ENCODE results near the gene FNDC3B.
A peak's percentile ranks its signal among the peaks of the same experiment; 100 is the strongest.

The FNDC3B gene

DNA sequence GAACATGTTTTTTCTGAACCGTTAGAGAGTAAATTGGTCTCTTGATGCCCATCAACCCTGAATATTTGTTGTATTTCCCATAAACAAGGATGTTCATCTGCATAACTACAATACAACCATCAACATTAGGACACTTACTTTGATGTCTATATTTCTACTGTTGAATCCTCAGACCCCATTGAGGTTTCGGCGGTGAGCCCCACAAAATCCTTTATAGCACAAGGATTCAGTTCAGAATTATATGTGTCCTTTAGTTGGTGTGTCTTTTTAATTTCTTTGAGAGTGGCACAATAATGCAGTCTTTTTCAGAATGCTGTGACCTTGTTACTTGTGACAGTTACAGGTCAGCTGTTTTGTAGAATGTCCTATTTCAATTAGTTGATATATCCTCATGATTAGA lies 158.0 kb downstream of the FNDC3B start:
- TF ChIP-seq, protein P1, sequence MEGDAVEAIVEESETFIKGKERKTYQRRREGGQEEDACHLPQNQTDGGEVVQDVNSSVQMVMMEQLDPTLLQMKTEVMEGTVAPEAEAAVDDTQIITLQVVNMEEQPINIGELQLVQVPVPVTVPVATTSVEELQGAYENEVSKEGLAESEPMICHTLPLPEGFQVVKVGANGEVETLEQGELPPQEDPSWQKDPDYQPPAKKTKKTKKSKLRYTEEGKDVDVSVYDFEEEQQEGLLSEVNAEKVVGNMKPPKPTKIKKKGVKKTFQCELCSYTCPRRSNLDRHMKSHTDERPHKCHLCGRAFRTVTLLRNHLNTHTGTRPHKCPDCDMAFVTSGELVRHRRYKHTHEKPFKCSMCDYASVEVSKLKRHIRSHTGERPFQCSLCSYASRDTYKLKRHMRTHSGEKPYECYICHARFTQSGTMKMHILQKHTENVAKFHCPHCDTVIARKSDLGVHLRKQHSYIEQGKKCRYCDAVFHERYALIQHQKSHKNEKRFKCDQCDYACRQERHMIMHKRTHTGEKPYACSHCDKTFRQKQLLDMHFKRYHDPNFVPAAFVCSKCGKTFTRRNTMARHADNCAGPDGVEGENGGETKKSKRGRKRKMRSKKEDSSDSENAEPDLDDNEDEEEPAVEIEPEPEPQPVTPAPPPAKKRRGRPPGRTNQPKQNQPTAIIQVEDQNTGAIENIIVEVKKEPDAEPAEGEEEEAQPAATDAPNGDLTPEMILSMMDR (IDR thresholded peaks at IDR 0.05) = no peak
- no peaks in the 10 kb centered on the region for H3K27me3 ChIP-seq
- H3K36me3 ChIP-seq = no peaks in the 10 kb centered on the region
- no peak overlapping the region for H3K4me3 ChIP-seq (ENCODE audit: low read depth in 1 of 2, low read length in 1 of 2)
- no peaks in the 10 kb centered on the region for H3K9me3 ChIP-seq
- H3K4me1 ChIP-seq (ENCODE audit: control insufficient read depth in 1 of 2, insufficient read depth in 1 of 2, low read depth in 1 of 2, low read length in 1 of 2) = peaks cover 14 to 27% of the 10 kb centered on the region in 2 experiments
- no peak overlapping the region for H3K27ac ChIP-seq

DNA sequence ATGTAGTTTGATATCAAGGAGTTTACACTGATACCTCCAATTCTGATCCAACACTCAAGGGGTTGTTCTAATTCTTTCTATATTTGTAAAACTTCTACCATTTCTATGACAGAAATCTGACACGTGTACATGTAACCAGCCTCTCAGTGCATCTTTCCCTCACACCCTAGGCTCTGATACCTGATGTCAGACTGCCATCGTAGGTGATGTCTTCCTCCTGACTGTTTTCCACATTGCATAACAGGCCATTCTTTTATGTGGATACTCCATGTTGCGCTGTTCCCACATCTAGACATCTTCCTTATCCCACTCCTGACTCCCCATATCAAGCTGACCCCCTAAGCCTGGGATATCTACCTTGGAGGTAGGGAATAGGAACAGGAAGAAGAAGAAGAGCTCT lies 159.1 kb downstream of the FNDC3B start:
- H3K4me3 ChIP-seq (ENCODE audit: low read depth in 1 of 2, low read length in 1 of 2) = no peak overlapping the region
- H3K4me1 ChIP-seq (ENCODE audit: control insufficient read depth in 1 of 2, insufficient read depth in 1 of 2, low read depth in 1 of 2, low read length in 1 of 2) = peaks cover 22 to 34% of the 10 kb centered on the region in 2 experiments
- no peaks in the 10 kb centered on the region for H3K27me3 ChIP-seq
- TF ChIP-seq, protein P1 (IDR thresholded peaks at IDR 0.05) = no peak
- H3K27ac ChIP-seq = peak overlapping the region; percentile 23
- H3K9me3 ChIP-seq = no peaks in the 10 kb centered on the region
- no peaks in the 10 kb centered on the region for H3K36me3 ChIP-seq

DNA sequence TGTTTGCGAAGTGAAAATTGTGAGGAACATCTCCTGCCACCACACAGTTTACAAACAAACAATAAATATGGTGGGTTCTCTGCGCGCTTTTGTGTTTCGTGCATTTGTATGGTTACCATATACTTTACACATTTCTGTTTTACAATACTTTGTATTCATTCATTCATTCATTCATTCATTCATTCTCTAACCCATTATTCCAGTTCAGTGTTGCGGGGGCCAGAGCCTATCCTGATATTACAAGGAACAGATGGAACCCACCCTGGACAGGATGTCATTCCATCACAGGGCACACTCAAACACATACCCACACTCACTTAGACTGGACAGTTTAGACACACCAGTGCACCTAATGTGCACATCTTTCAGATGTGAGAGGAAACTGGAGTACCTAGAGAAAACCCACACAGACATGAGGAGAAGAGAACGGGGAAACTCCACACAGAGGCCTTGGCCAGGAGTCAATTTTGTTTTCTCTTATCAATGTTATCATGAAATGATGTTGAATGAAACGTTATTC lies 160.5 kb downstream of the FNDC3B start:
- H3K4me3 ChIP-seq (ENCODE audit: low read depth in 1 of 2, low read length in 1 of 2) = no peak overlapping the region
- H3K36me3 ChIP-seq = no peaks in the 10 kb centered on the region
- no peaks in the 10 kb centered on the region for H3K27me3 ChIP-seq
- TF ChIP-seq, protein P1 (IDR thresholded peaks at IDR 0.05) = no peak
- H3K27ac ChIP-seq = no peak overlapping the region
- H3K9me3 ChIP-seq = no peaks in the 10 kb centered on the region
- H3K4me1 ChIP-seq (ENCODE audit: control insufficient read depth in 1 of 2, insufficient read depth in 1 of 2, low read depth in 1 of 2, low read length in 1 of 2) = peaks cover 22 to 41% of the 10 kb centered on the region in 2 experiments

DNA sequence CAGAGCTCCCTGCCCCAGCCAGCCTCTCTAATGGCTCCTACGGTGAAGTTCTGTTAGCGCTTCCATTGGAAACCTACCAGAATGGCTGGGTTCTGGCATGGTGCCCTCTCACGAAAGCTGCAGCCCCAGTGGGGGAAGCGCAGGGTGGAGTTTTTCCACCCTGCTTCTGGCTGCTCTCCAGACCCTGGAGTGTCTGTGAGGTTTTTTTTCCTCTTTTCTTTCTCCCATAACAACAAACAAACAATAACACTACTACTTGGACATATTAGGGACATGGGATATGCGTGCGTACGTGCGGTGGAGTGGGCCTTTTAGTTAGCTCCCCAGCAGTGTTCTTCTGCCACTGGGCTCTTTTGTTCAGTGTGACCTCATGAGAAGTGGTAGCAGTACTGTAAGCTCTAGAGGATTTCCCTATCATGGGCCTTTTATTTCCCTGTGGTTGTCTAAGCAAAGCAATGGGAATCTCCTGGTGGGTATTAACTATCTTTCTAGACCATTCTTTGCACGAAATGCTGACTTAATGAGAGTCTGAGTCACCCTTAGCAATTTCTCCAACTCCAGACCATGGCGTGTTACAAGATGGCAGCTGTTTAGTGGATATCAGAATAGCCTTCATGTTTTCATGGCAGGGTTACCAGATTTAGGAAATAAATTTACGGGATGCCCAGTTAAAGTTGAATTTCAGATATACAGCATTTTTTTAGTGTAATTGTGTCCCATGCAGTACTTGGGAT lies 161.9 kb downstream of the FNDC3B start:
- Histone ChIP-seq H3K27me3 (no peaks in the 10 kb centered on the region), H3K9me3 (no peaks in the 10 kb centered on the region), H3K36me3 (no peaks in the 10 kb centered on the region), H3K27ac (peak overlapping the region; percentile 16), H3K4me3 (ENCODE audit: low read depth in 1 of 2, low read length in 1 of 2) (no peak overlapping the region), H3K4me1 (ENCODE audit: control insufficient read depth in 1 of 2, insufficient read depth in 1 of 2, low read depth in 1 of 2, low read length in 1 of 2) (peaks cover 18 to 33% of the 10 kb centered on the region in 2 experiments)
- TF ChIP-seq, protein P1 (IDR thresholded peaks at IDR 0.05) = no peak

DNA sequence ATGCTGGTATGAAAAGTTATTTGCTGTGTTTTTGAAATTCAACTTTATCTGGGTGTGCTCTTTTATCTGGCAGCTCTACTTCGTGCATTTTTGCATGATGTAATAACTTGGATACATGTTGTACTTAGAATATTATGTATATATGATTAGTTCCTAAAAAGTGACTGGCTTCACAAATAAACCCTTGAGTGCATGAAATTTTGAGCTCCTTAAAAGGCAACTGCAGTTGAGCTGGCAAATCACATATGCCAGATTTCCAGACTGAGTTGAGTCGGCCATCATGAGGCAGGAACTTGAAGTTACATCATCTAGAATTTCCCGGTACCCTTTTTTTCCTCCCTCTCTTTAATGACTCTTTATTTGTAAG lies 162.5 kb downstream of the FNDC3B start:
- Histone ChIP-seq H3K36me3 (no peaks in the 10 kb centered on the region), H3K4me3 (ENCODE audit: low read depth in 1 of 2, low read length in 1 of 2) (no peak overlapping the region), H3K27ac (peak overlapping the region; percentile 16), H3K9me3 (no peaks in the 10 kb centered on the region), H3K4me1 (ENCODE audit: control insufficient read depth in 1 of 2, insufficient read depth in 1 of 2, low read depth in 1 of 2, low read length in 1 of 2) (peaks cover 18 to 33% of the 10 kb centered on the region in 2 experiments), H3K27me3 (no peaks in the 10 kb centered on the region)
- TF ChIP-seq, protein P1 (IDR thresholded peaks at IDR 0.05) = no peak
